Tibial nerve (tissue), 4 donors: ENCODE measurements around the gene SPATS2L. TPM values are rescaled to one million over a fixed set of nuclear protein-coding genes. Genes with fewer than 3 reads are reported as not detected.

Experiments
- DNase-seq, 2 donors: peaks; one replicate each; pipeline ENCODE4 v3.0.0-alpha.2; 2019; ENCODE audit warnings: low spot score in 2 of 2
- H3K27ac ChIP-seq, 4 donors: fragments of 200-600 bp; sonication (generic) in 3 of 4; one replicate each; pipeline ENCODE4 v1.5.1; 2017 to 2019; ENCODE audit warnings: mild to moderate bottlenecking in 1 of 4
- H3K27me3 ChIP-seq, 2 donors: fragments of 200-600 bp; sonication (generic) in 1 of 2; one replicate each; pipeline versions ENCODE4 v1.5.1 to v1.6.0; 2017 to 2019
- H3K36me3 ChIP-seq, 3 donors: fragments of 200-600 bp; sonication (generic); one replicate each; pipeline ENCODE4 v1.5.1; 2018 to 2019
- H3K4me1 ChIP-seq, 4 donors: fragments of 200-600 bp; sonication (generic) in 3 of 4; one replicate each; pipeline ENCODE4 v1.5.1; 2017 to 2019
- H3K4me3 ChIP-seq, 4 donors: fragments of 200-600 bp; sonication (generic) in 3 of 4; one replicate each; pipeline ENCODE4 v1.5.1; 2017 to 2019; ENCODE audit warnings: mild to moderate bottlenecking in 1 of 4, moderate library complexity in 1 of 4
- H3K9me3 ChIP-seq, 4 donors: fragments of 200-600 bp; sonication (generic) in 3 of 4; one replicate each; pipeline ENCODE4 v1.5.1; 2017 to 2019
- CTCF ChIP-seq, 5 experiments: fragments of 200-600 bp in 3 of 5; fragments of 450-650 bp in 2 of 5; sonication (generic) in 3 of 5; IDR thresholded peaks; one replicate each; pipeline ENCODE4 v1.5.1; 2016 to 2019; ENCODE audit warnings: antibody characterized with exemption in 5 of 5, mild to moderate bottlenecking in 3 of 5, moderate library complexity in 2 of 5
- EP300 ChIP-seq, 2 donors: sonication (generic); formaldehyde crosslinking; IDR thresholded peaks; one replicate each; pipeline ENCODE4 v1.6.1; 2017; ENCODE audit warnings: antibody characterized with exemption in 2 of 2, mild to moderate bottlenecking in 1 of 2
- POLR2A ChIP-seq, 2 donors: fragments of 450-650 bp; IDR thresholded peaks; one replicate each; pipeline ENCODE4 v1.6.1; 2017; ENCODE audit warnings: antibody characterized with exemption in 2 of 2, mild to moderate bottlenecking in 2 of 2, moderate library complexity in 2 of 2
- WGBS, 2 donors: methylation state at CpG; one replicate each; pipeline ENCODE4 v1.1.5; 2018; 5-methylcytosine and 5-hydroxymethylcytosine counted together
- total RNA-seq, 4 donors: library from RNA; depleted of rRNA; stranded (reverse); fragments of >200 nt; gene quantifications; one replicate each; pipeline ENCODE4 v1.1.0, GENCODE V29; 2016

Gene SPATS2L
- total RNA-seq, 4 donors from 2014 or later: 50.9 to 74.1 (median 57.2) TPM

GRCh38 chr2:200449149-200449548, 142.7 kb downstream of the SPATS2L start:
- Histone ChIP-seq H3K4me3 (no peak overlapping the region), H3K27ac (no peak overlapping the region), H3K9me3 (no peaks in the 10 kb centered on the region), H3K27me3 (no peaks in the 10 kb centered on the region), H3K4me1 (peaks cover 0 to 5% (median 0%) of the 10 kb centered on the region in 4 donors), H3K36me3 (peaks cover 0 to 46% (median 0%) of the 10 kb centered on the region in 3 donors)
- TF ChIP-seq EP300 (IDR thresholded peaks at IDR 0.05) (no peak), POLR2A (IDR thresholded peaks at IDR 0.05) (no peak), CTCF (IDR thresholded peaks at IDR 0.05) (no peak)
- no peak for DNase-seq
- WGBS, 2 donors: 86 to 87% methylated on average over 4 of the region's 4 CpGs

GRCh38 chr2:200450288-200450687, 143.8 kb downstream of the SPATS2L start:
- TF ChIP-seq CTCF (IDR thresholded peaks at IDR 0.05): no peak
- TF ChIP-seq EP300 (IDR thresholded peaks at IDR 0.05): no peak
- no peak for TF ChIP-seq POLR2A (IDR thresholded peaks at IDR 0.05)
- Histone ChIP-seq H3K36me3 (peaks cover 0 to 43% (median 0%) of the 10 kb centered on the region in 3 donors), H3K4me1 (peaks cover 0 to 3% (median 0%) of the 10 kb centered on the region in 4 donors), H3K4me3 (no peak overlapping the region), H3K9me3 (no peaks in the 10 kb centered on the region), H3K27ac (no peak overlapping the region), H3K27me3 (no peaks in the 10 kb centered on the region)
- WGBS, 2 donors: 79 to 86% methylated on average over 2 of the region's 2 CpGs
- DNase-seq: no peak

GRCh38 chr2:200451511-200451910, 145.0 kb downstream of the SPATS2L start:
- DNase-seq: no peak
- H3K4me3 ChIP-seq: no peak overlapping the region
- no peaks in the 10 kb centered on the region for H3K9me3 ChIP-seq
- peaks cover 0 to 38% (median 0%) of the 10 kb centered on the region in 3 donors for H3K36me3 ChIP-seq
- no peak overlapping the region for H3K27ac ChIP-seq
- 80 to 90% methylated on average over 2 of the region's 2 CpGs for WGBS, 2 donors
- peaks cover 0 to 11% (median 1%) of the 10 kb centered on the region in 4 donors for H3K4me1 ChIP-seq
- no peaks in the 10 kb centered on the region for H3K27me3 ChIP-seq
- TF ChIP-seq POLR2A (IDR thresholded peaks at IDR 0.05) (no peak), CTCF (IDR thresholded peaks at IDR 0.05) (no peak), EP300 (IDR thresholded peaks at IDR 0.05) (no peak)

- Histone ChIP-seq H3K9me3 (no peaks in the 10 kb centered on the region), H3K4me1 (peaks cover 0 to 11% (median 1%) of the 10 kb centered on the region in 4 donors), H3K27me3 (no peaks in the 10 kb centered on the region), H3K4me3 (no peak overlapping the region), H3K27ac (no peak overlapping the region), H3K36me3 (peaks cover 0 to 30% (median 0%) of the 10 kb centered on the region in 3 donors)
- WGBS, 2 donors: 98 to 100% methylated on average over 2 of the region's 2 CpGs
- DNase-seq: no peak
- TF ChIP-seq POLR2A (IDR thresholded peaks at IDR 0.05) (no peak), EP300 (IDR thresholded peaks at IDR 0.05) (no peak), CTCF (IDR thresholded peaks at IDR 0.05) (no peak)
Observed at GRCh38 chr2:200452377-200452776, 145.9 kb downstream of the SPATS2L start.

- H3K9me3 ChIP-seq: no peaks in the 10 kb centered on the region
- peaks cover 0 to 11% (median 1%) of the 10 kb centered on the region in 4 donors for H3K4me1 ChIP-seq
- WGBS, 2 donors: 87% methylated on average over 8 of the region's 8 CpGs
- no peak overlapping the region for H3K27ac ChIP-seq
- no peak overlapping the region for H3K4me3 ChIP-seq
- TF ChIP-seq EP300 (IDR thresholded peaks at IDR 0.05): no peak
- no peak for TF ChIP-seq CTCF (IDR thresholded peaks at IDR 0.05)
- TF ChIP-seq POLR2A (IDR thresholded peaks at IDR 0.05): no peak
- H3K27me3 ChIP-seq: no peaks in the 10 kb centered on the region
- DNase-seq: no peak
- H3K36me3 ChIP-seq: peaks cover 0 to 30% (median 0%) of the 10 kb centered on the region in 3 donors
Observed at GRCh38 chr2:200453142-200453852, 146.8 kb downstream of the SPATS2L start.
